Inflammatory macrophage (primary cell): Measurements from ENCODE around the gene DNMT3L.
"Not testable (repeated sequence)": the region's sequence is repeated elsewhere in the genome, so short reads cannot be mapped to it uniquely, and the experiment has no call there.

Experiments
- DNase-seq, 2 donors: peaks; one replicate each; pipeline ENCODE4 v3.0.0-alpha.2; 2020 to 2022

Gene DNMT3L

DNA sequence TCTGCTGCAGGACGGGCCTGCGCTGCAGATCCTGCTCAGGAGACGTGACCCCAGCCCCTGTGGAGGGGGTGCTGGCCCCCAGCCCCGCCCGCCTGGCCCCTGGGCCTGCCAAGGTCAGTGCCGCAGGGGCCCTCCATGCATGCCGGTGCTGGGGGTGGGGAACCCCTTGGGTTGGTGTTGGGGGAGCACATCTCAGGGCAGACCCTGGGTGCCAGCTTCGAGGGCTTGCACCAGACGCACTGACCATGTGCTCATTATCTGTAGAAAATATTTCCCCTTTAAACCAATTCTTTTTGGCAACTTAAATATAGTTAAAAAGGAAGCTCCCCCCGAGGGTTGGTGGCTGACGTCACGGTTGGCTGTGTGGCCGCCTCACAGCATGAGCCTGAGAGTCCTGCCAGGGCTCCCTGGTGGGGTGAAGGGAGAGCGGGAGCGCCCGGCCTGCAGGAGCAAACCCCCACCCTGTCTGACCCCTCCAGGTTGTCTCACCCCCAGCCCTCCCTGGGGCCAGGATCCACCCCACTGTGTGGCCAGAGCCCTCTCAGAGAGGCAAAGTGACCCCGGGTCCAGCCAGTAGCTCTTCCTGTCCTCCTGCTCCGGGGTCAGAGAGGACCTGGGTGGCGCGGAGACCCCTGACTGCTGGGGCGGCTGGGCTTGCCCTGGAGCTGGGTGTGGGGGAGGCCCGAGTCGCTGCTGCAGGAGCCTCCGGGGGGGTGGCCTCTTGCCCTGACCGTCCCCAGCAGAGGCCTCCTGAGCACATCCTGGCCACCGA is 32.9 kb upstream of the DNMT3L start:
- DNase-seq: peak; percentile 37 to 68

DNA sequence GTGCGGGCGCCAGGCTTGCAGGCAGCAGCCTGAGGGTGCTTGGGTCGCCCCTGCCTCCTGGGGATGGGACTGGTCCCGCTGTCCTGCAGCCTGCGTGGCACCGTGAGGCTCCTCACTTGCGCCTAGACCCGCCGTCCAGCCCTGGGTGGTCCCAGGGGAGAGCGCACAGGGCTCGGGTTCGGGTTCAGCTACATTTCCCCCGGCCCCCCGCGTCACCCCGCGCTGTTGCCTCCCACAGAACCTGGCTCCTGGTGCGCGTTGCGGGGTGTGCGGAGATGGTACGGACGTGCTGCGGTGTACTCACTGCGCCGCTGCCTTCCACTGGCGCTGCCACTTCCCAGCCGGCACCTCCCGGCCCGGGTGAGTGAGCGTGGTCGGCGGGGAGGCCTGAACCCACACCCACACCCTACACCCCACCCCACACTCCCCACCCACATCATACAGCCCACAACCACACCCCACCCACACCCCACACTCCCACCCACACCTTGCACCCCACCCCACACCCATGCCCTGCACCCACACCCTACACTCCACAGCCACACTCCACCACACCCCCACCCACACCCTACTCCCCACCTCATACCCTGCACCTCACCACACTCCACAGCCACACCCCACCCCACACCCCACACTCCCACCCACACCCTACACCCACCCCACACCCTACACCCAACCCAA is 32.0 kb upstream of the DNMT3L start:
- DNase-seq: no peak

DNA sequence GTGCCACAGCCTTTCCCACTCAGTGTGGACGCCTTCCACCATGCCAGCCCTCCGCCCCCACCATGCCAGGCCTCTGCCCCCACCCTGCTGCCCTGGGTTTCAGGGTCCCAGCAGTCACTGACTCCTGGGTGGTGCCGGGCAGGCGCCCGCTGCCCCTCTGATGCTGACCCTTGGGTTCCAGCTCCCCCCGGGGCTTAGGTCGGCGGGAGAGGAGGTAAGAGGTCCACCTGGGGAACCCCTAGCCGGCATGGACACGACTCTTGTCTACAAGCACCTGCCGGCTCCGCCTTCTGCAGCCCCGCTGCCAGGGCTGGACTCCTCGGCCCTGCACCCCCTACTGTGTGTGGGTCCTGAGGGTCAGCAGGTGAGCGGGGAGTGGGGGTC is 31.1 kb upstream of the DNMT3L start:
- DNase-seq: no peak

GRCh38 chr21:44291936-44292811 is 30.5 kb upstream of the DNMT3L start:
- DNase-seq: no peak

- no peak for DNase-seq
These were observed 29.6 kb upstream of the DNMT3L start for GRCh38 chr21:44291078-44291935.

GRCh38 chr21:44290327-44291077 is 28.8 kb upstream of the DNMT3L start:
- no peak for DNase-seq

DNA sequence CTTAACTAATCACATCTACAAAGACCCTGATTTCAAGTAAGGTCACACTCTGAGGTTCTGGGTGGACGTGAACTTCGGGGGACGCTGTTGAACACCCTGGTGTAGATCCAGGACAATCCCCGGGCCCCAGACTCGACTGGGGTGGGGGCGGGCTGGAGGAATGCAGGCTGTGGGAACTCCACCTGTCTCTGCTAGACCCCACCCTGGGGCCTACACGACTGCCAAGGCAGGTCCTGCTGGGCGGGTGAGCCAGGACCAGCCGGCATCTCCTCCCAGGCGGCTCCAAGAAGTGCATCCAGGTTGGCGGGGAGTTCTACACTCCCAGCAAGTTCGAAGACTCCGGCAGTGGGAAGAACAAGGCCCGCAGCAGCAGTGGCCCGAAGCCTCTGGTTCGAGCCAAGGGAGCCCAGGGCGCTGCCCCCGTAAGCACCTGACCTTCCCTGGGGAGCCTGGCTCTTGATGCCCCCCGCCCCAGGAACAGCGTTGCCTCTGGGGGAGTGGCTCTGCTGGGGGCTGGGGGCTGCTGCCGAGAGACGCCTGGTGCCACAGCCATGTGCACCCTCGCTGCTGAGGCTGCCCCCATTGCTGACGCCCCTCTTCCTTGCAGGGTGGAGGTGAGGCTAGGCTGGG is 27.8 kb upstream of the DNMT3L start:
- DNase-seq: no peak

DNA sequence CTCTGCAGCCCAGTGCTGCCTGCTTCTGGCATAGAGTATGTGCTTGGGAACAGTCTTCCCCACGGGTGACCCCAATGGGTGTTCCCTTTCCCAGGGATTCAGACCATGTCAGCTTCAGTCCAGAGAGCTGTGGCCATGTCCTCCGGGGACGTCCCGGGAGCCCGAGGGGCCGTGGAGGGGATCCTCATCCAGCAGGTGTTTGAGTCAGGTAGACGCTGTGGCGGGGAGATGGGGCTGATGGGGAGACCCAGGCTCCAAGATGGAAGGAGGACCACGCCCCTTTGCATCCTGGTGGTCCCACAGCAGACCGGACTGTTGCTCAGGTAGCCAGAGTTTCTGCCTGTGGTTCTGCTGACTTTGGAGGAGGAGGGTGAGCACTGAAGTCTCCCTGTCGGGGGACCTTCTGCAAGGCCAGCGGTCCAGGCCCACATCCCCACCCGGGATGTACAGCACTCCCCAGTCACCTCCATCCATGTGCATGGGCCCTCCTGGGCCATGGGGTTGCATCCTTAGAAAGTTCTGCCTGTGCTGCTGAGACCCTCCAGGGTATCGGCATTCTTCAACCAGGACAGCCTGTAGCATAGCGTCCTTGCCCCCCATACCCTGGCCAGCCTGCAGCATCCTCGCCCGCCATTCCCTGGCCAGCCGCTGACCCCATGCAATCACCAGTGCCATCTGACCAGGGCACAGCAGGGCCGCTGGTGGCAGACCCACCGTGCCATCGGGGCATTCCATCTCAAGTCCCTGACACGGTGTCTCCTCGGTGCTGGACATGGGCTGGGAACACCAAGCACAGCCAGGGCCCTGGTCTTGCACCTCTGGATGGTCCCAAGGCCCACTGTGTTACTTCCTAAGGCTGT is 26.8 kb upstream of the DNMT3L start:
- DNase-seq: no peak

GRCh38 chr21:44286716-44287632 is 25.3 kb upstream of the DNMT3L start:
- peak in 1 of 2 donors; percentile 50 for DNase-seq

GRCh38 chr21:44286086-44286715 is 24.5 kb upstream of the DNMT3L start:
- DNase-seq: no peak

DNA sequence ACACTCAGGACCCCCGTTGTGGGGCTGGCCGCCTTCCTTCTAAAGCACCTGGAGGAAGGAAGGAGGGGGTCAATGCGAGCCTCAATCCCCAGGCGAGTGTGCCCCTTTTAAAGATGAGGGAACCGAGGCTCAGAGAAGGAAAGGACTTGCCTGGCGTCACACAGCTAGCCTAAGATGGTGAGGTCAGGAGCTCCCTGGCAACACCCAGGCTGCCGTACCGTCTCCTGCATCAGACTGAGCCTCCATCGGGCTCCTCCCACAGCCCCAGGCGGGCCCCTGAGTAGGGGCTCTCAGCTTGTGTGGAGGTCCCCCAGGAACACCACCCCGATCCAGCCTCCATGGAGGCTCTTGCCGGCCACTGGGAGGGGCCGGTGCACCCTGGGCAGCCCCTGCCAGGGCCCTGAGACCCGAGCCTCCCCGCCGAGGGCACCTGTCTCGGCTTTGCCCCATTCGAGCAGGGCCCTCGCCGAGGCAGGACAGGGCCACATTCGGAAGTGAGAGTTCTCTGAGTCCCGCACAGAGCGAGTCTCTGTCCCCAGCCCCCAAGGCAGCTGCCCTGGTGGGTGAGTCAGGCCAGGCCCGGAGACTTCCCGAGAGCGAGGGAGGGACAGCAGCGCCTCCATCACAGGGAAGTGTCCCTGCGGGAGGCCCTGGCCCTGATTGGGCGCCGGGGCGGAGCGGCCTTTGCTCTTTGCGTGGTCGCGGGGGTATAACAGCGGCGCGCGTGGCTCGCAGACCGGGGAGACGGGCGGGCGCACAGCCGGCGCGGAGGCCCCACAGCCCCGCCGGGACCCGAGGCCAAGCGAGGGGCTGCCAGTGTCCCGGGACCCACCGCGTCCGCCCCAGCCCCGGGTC is 23.7 kb upstream of the DNMT3L start, which contains the start of gene AIRE:
Gene AIRE (plus strand): TSS at position 739 of the 855 bp plus-strand sequence. CDS start 131 bp downstream, outside the sequence.
- DNase-seq: peak in 1 of 2 donors; percentile 22

- no peak for DNase-seq
These were observed 22.3 kb upstream of the DNMT3L start for GRCh38 chr21:44283948-44284347.

- not testable (repeated sequence) for DNase-seq
These were observed 21.6 kb upstream of the DNMT3L start for GRCh38 chr21:44283211-44283785.

DNA sequence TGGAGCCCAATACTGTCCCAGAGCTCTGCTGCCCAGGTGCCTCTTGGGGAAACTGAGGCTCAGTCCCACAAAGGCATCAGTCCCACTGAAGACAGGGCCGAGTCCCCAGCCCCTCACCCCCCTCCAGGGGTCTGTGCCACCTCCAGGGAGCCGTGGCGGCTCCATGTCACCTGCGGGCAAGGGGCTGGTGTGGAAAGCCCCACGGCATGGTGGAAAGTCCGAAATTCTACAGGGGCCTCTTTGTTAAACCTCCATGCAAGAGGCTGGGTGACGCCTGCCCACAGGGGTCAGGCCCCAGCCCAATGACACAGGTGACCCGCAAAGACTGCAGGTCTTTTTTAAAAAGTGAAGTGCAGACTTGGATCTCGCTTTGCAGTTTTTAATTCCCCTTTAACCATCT is 20.7 kb upstream of the DNMT3L start:
- DNase-seq: no peak

DNA sequence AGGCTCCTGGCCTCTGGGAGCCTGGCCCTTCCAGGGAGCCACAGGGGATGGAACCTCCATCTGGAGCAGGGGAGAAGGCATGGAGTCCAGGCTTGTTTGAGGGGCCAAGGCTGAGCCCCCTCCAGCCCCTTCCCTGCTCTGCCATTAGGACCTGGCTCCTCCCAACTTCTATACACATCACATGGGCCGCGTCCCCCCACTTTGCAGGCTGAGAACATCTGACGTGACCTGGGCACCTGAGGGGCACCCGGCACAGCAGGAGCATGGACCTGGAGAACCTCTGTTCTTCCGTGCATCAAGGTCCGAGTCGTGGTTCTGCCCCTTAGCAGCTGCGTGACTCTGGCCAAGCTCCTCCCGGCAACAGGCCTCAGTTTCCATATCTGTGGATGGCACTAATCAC is 20.1 kb upstream of the DNMT3L start:
- DNase-seq: no peak

DNA sequence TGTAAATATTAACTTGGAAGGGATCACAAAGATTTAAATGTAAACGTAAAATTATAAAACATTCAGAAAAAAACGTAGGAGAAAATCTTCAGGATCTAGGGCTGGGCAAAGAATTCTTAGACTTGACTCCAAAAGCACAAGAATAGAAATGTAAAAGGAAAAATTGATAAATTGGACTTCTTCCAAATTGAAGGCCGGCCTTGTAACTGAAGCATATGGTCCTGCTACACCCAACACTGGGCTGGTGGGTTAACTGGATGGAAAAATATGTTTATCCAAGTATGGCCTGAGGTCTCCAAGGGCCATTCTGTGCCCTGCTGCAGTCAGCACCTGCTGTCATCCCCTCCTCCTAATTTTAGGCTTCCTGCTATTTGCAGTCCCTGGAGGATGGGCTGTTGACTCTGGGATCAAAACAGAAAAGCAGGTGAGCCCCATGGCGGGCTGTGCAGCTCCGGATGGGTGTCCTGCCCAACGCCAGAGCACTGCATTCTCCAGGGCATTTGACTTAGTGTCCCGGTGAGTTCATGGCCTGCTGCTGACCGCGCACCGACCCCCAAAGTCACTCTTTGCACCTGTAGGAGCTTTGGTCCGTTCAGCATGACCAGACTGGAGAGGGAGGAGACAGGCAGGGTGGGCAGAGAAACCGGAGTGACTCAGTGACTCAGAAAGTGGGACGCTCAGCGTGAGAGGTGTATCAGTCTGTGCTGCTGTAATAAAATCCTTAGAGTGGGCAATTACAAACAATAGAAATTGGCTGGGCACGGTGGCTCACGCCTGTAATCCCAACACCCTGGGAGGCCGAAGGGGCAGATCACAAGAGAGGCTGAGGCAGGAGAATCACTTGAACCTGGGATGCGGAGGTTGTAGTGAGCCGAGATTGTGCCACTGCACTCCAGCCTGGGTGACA is 17.9 kb upstream of the DNMT3L start:
- no peak for DNase-seq
